Parathyroid adenoma (tissue), 2 donors: ENCODE measurements around the gene CUX1.

Experiments
- H2AFZ ChIP-seq: fragments of 300-600 bp; sonication (generic); one replicate; pipeline ENCODE4 v1.7.0; 2017; ENCODE audit warnings: antibody characterized with exemption, mild to moderate bottlenecking
- H3K27ac ChIP-seq: fragments of 300-600 bp; sonication (generic); one replicate; pipeline ENCODE4 v1.7.0; 2017
- H3K27me3 ChIP-seq: fragments of 300-600 bp; sonication (generic); one replicate; pipeline ENCODE4 v1.7.0; 2017; ENCODE audit warnings: low read length; ENCODE audit not compliant: control insufficient read depth, insufficient read depth
- H3K36me3 ChIP-seq: fragments of 300-600 bp; sonication (generic); one replicate; pipeline ENCODE4 v1.7.0; 2017; ENCODE audit warnings: low read length; ENCODE audit not compliant: control insufficient read depth, insufficient read depth
- H3K4me1 ChIP-seq: fragments of 300-600 bp; sonication (generic); one replicate; pipeline ENCODE4 v1.7.0; 2017; ENCODE audit warnings: control low read depth
- H3K4me2 ChIP-seq: fragments of 300-600 bp; sonication (generic); one replicate; pipeline ENCODE4 v1.7.0; 2017; ENCODE audit warnings: low read length
- H3K4me3 ChIP-seq: fragments of 300-600 bp; sonication (generic); one replicate; pipeline ENCODE4 v1.7.0; 2017; ENCODE audit warnings: low read depth, low read length
- H3K79me2 ChIP-seq: fragments of 300-600 bp; sonication (generic); one replicate; pipeline ENCODE4 v1.7.0; 2017; ENCODE audit warnings: control low read depth
- H3K9ac ChIP-seq: fragments of 300-600 bp; sonication (generic); one replicate; pipeline ENCODE4 v1.7.0; 2017; ENCODE audit warnings: mild to moderate bottlenecking
- H3K9me3 ChIP-seq: fragments of 300-600 bp; sonication (generic); one replicate; pipeline ENCODE4 v1.7.0; 2017; ENCODE audit warnings: low read length; ENCODE audit not compliant: control insufficient read depth
- TF ChIP-seq, protein P1 (sequence below): fragments of 300-600 bp; sonication (generic); IDR thresholded peaks from one replicate; pipeline ENCODE4 v1.7.0; 2017; ENCODE audit warnings: antibody characterized with exemption, mild to moderate bottlenecking
- donor health status: primary hyperparathyroidism.

CUX1 gene

DNA sequence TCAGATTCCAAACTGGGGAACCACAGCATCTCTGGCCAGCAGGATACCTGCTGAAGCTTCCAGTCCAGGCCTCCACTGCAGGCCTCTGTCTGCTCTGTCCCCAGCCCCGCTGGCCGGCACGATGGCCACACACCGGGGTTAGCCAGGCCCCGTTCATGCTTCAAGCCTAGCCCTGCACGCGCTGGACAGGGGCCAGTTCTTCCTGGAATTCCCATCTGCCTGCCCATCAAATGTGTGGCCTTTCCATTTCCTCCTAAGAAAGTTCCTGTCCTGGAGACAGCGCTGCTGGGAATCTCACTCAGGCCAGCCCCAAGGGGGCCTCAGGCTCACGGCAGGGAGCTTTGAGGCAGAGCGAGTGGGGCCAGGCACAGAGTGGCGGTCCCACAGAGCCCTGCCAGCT lies 487.2 kb downstream of the CUX1 start:
- Histone ChIP-seq H3K27ac (no peak overlapping the region), H3K4me1 (no peaks in the 10 kb centered on the region)
- TF ChIP-seq, protein P1, sequence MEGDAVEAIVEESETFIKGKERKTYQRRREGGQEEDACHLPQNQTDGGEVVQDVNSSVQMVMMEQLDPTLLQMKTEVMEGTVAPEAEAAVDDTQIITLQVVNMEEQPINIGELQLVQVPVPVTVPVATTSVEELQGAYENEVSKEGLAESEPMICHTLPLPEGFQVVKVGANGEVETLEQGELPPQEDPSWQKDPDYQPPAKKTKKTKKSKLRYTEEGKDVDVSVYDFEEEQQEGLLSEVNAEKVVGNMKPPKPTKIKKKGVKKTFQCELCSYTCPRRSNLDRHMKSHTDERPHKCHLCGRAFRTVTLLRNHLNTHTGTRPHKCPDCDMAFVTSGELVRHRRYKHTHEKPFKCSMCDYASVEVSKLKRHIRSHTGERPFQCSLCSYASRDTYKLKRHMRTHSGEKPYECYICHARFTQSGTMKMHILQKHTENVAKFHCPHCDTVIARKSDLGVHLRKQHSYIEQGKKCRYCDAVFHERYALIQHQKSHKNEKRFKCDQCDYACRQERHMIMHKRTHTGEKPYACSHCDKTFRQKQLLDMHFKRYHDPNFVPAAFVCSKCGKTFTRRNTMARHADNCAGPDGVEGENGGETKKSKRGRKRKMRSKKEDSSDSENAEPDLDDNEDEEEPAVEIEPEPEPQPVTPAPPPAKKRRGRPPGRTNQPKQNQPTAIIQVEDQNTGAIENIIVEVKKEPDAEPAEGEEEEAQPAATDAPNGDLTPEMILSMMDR, result no peak

DNA sequence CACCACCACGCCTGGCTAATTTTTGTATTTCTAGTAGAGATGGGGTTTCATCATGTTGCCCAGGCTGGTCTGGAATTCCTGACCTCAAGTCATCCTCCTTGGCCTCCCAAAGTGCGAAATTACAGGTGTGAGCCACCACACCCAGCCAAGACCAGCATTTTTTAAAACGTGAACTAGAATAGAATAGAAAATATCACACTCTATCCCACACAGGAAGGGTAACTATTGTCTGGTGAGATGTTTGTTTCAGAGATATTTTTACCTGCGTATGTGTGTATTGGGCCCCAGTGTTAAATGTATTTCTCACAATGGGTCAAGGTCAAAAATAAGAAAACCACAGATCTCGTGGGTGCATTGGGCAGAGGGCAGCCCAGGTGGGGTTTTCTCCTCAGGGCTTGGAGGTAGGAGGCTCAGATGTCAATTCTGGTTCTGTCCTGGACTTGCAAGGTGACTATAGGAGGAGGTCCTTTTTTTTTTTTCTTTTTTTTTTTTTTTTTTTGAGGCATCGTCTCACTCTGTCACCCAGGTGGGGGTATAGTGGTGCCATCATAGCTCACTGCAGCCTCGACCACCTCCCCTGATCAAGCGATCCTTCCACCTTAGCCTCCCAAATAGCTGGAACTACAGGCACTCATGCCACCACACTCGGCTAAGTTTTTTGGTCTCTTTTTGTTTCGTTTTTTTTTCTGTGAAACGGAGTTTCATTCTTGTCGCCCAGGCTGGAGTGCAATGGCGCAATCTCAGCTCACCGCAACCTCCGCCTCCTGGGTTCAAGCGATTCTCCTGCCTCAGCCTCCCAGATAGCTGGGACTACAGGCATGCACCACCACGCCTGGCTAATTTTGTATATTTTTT lies 488.2 kb downstream of the CUX1 start:
- Histone ChIP-seq H3K27me3 (no peaks in the 10 kb centered on the region), H3K4me2 (no peak overlapping the region), H3K27ac (no peak overlapping the region), H3K79me2 (no peaks in the 10 kb centered on the region), H3K9ac (no peak overlapping the region), H2AFZ (no peak overlapping the region), H3K4me3 (no peak overlapping the region), H3K9me3 (no peaks in the 10 kb centered on the region), H3K4me1 (no peaks in the 10 kb centered on the region), H3K36me3 (no peaks in the 10 kb centered on the region)
- TF ChIP-seq, protein P1, result no peak

More for the DNA sequence above, 487.2 kb downstream of the CUX1 start:
- Histone ChIP-seq H2AFZ (no peak overlapping the region), H3K79me2 (no peaks in the 10 kb centered on the region), H3K4me3 (no peak overlapping the region), H3K9me3 (no peaks in the 10 kb centered on the region), H3K4me2 (no peak overlapping the region), H3K27me3 (no peaks in the 10 kb centered on the region), H3K36me3 (no peaks in the 10 kb centered on the region), H3K9ac (no peak overlapping the region)

DNA sequence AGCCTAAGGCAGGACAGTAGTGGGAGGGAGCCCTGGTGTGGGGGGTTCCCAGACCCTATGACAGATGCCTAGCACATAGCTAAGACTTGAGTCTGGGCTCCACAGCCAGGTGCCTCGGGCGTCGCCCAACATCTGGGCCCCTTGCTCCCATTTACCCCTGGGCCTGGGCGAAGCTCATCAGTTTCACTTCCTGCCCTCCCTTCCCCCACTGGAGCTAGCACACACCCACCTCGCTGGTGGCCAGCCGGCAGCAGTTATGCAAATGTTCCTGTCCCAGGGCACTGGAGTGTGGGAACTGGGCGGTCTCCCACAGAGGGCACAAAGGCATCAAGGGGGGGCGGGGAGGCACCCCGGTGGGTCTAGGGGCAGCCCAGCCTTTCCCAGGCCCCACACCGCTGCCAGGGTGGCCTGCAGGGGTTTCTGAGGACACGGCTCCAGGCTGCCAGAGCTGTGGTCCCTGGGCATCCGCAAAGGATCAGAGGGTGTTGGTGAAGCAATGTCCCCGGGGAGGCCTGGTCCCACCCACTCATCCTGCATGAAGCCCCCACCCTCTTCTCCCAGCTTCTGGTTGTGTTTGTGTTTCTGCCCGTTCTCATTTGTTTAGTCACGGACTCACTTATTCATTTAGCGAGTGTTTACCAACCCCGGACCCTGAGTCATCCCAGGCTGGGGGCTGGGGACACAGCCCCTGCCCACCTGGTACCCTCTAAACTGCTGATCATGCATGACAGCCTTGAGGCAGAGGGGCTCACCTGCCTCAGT lies 489.7 kb downstream of the CUX1 start:
- Histone ChIP-seq H3K9me3 (no peaks in the 10 kb centered on the region), H3K27ac (no peak overlapping the region), H3K79me2 (no peaks in the 10 kb centered on the region), H3K27me3 (no peaks in the 10 kb centered on the region), H3K36me3 (no peaks in the 10 kb centered on the region), H2AFZ (no peak overlapping the region), H3K4me3 (no peak overlapping the region), H3K4me1 (no peaks in the 10 kb centered on the region), H3K4me2 (no peak overlapping the region), H3K9ac (no peak overlapping the region)
- TF ChIP-seq, protein P1, result no peak

DNA sequence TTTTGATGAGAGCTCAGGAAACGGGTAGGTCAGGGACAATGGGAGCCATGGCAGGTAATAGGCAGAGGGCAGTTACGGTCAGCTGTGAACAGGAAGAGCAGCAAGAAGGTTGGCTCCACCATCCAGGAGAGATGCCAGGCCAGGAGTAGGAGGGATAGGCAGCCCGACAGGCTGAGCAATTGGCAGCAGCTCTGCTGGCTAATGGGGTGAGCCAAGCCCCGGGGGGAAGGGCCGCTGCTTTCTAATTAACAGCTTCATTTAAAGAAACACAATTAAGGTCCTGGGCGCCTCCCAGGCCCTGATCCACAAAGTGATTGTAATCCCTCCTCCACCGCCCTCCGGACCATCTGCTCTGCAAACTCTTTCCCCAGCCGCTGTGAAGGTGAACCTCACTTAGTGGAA lies 493.0 kb downstream of the CUX1 start:
- no peaks in the 10 kb centered on the region for H3K36me3 ChIP-seq
- H3K9ac ChIP-seq, result no peak overlapping the region
- H3K27me3 ChIP-seq, result no peaks in the 10 kb centered on the region
- H3K4me2 ChIP-seq, result no peak overlapping the region
- H3K4me1 ChIP-seq, result no peaks in the 10 kb centered on the region
- H3K79me2 ChIP-seq, result no peaks in the 10 kb centered on the region
- H2AFZ ChIP-seq, result no peak overlapping the region
- H3K4me3 ChIP-seq, result no peak overlapping the region
- H3K27ac ChIP-seq, result no peak overlapping the region
- TF ChIP-seq, protein P1, result no peak
- no peaks in the 10 kb centered on the region for H3K9me3 ChIP-seq
